Vagina (tissue), 2 donors: Measurements from ENCODE around the gene PCSK5. TPM values are rescaled to one million over a fixed set of nuclear protein-coding genes. Genes with fewer than 3 reads are reported as not detected.
"Not testable (repeated sequence)": the region's sequence is repeated elsewhere in the genome, so short reads cannot be mapped to it uniquely, and the experiment has no call there.

Experiments
- DNase-seq, 2 donors: peaks; one replicate each; pipeline ENCODE4 v3.0.0-alpha.2; 2017; ENCODE audit errors: extremely low spot score in 2 of 2
- H3K27ac ChIP-seq: fragments of 200-600 bp; sonication (generic); one replicate; pipeline ENCODE4 v1.5.1; 2019
- H3K27me3 ChIP-seq: fragments of 200-600 bp; sonication (generic); one replicate; pipeline ENCODE4 v1.5.1; 2019
- H3K36me3 ChIP-seq, 2 donors: fragments of 200-600 bp; sonication (generic); one replicate each; pipeline ENCODE4 v1.5.1; 2017 to 2019
- H3K4me1 ChIP-seq: fragments of 200-600 bp; sonication (generic); one replicate; pipeline ENCODE4 v1.5.1; 2019
- H3K4me3 ChIP-seq, 2 donors: fragments of 200-600 bp; sonication (generic); 1 replicate in 1 of 2; 2 replicates in 1 of 2; pipeline ENCODE4 v1.5.1; 2016 to 2019
- H3K9me3 ChIP-seq: fragments of 200-600 bp; sonication (generic); one replicate; pipeline ENCODE4 v1.5.1; 2019
- CTCF ChIP-seq, 3 experiments: fragments of 450-650 bp in 2 of 3; fragments of 200-600 bp in 1 of 3; sonication (generic) in 1 of 3; IDR thresholded peaks; one replicate each; pipeline ENCODE4 v1.5.1; 2017 to 2019; ENCODE audit warnings: antibody characterized with exemption in 3 of 3, mild to moderate bottlenecking in 2 of 3, moderate library complexity in 2 of 3
- POLR2A ChIP-seq, 2 donors: fragments of 450-650 bp; IDR thresholded peaks; one replicate each; pipeline ENCODE4 v1.6.1; 2017; ENCODE audit warnings: antibody characterized with exemption in 2 of 2, mild to moderate bottlenecking in 2 of 2, moderate library complexity in 2 of 2
- POLR2AphosphoS5 ChIP-seq, 2 donors: sonication (generic); formaldehyde crosslinking; IDR thresholded peaks; one replicate each; pipeline ENCODE4 v1.9.0; 2017; ENCODE audit warnings: antibody characterized with exemption in 2 of 2, mild to moderate bottlenecking in 2 of 2, low read depth in 1 of 2; ENCODE audit not compliant: insufficient read depth in 1 of 2
- intact Hi-C: fragments of 100-400 bp; cut with DNase I; formaldehyde crosslinking; loops from one replicate; pipeline ENCODE4 v1.15.1; 2023
- total RNA-seq: library from RNA; depleted of rRNA; stranded (reverse); fragments of >200 nt; gene quantifications from one replicate; pipeline ENCODE4 v1.2.3, GENCODE V29; 2016

PCSK5 gene
- total RNA-seq, 1 donor from 2014 or later, result 22.6 TPM

GRCh38 chr9:76359365-76359764 lies 468.9 kb downstream of the PCSK5 start:
- TF ChIP-seq POLR2A (IDR thresholded peaks at IDR 0.05) (no peak), POLR2AphosphoS5 (IDR thresholded peaks at IDR 0.05; ENCODE audit: insufficient read depth in 1 of 2, low read depth in 1 of 2) (no peak), CTCF (IDR thresholded peaks at IDR 0.05) (no peak)
- Histone ChIP-seq H3K4me3 (no peak overlapping the region), H3K27me3 (no peaks in the 10 kb centered on the region), H3K36me3 (no peaks in the 10 kb centered on the region), H3K27ac (no peak overlapping the region), H3K9me3 (no peaks in the 10 kb centered on the region), H3K4me1 (no peaks in the 10 kb centered on the region)
- no peak for DNase-seq
- intact Hi-C loops, result no loop called here

- Histone ChIP-seq H3K36me3 (no peaks in the 10 kb centered on the region), H3K27me3 (no peaks in the 10 kb centered on the region), H3K27ac (no peak overlapping the region), H3K4me1 (no peaks in the 10 kb centered on the region), H3K9me3 (no peaks in the 10 kb centered on the region), H3K4me3 (no peak overlapping the region)
- DNase-seq, result no peak
- intact Hi-C loops, result no loop called here
- TF ChIP-seq POLR2AphosphoS5 (IDR thresholded peaks at IDR 0.05; ENCODE audit: insufficient read depth in 1 of 2, low read depth in 1 of 2) (no peak), POLR2A (IDR thresholded peaks at IDR 0.05) (no peak), CTCF (IDR thresholded peaks at IDR 0.05) (no peak)
These were observed 469.3 kb downstream of the PCSK5 start for GRCh38 chr9:76359766-76360165.

GRCh38 chr9:76362332-76363031 lies 472.0 kb downstream of the PCSK5 start:
- DNase-seq, H3K4me1 ChIP-seq, intact Hi-C loops, H3K9me3 ChIP-seq, H3K36me3 ChIP-seq, H3K27me3 ChIP-seq, H3K4me3 ChIP-seq, H3K27ac ChIP-seq: not testable (repeated sequence)

GRCh38 chr9:76363032-76363395 lies 472.5 kb downstream of the PCSK5 start:
- no peaks in the 10 kb centered on the region for H3K27me3 ChIP-seq
- no peaks in the 10 kb centered on the region for H3K4me1 ChIP-seq
- intact Hi-C loops, result no loop called here
- no peak overlapping the region for H3K27ac ChIP-seq
- DNase-seq, result no peak
- no peak for TF ChIP-seq POLR2A (IDR thresholded peaks at IDR 0.05)
- TF ChIP-seq CTCF (IDR thresholded peaks at IDR 0.05), result no peak
- TF ChIP-seq POLR2AphosphoS5 (IDR thresholded peaks at IDR 0.05; ENCODE audit: insufficient read depth in 1 of 2, low read depth in 1 of 2), result no peak
- H3K9me3 ChIP-seq, result no peaks in the 10 kb centered on the region
- no peaks in the 10 kb centered on the region for H3K36me3 ChIP-seq
- no peak overlapping the region for H3K4me3 ChIP-seq

GRCh38 chr9:76365028-76365427 lies 474.6 kb downstream of the PCSK5 start:
- TF ChIP-seq CTCF (IDR thresholded peaks at IDR 0.05), result no peak
- peak in 1 of 2 donors; percentile 51 for TF ChIP-seq POLR2AphosphoS5 (IDR thresholded peaks at IDR 0.05; ENCODE audit: insufficient read depth in 1 of 2, low read depth in 1 of 2)
- no peak overlapping the region for H3K27ac ChIP-seq
- DNase-seq, result no peak
- no peaks in the 10 kb centered on the region for H3K4me1 ChIP-seq
- intact Hi-C loops, result no loop called here
- no peak overlapping the region for H3K4me3 ChIP-seq
- H3K36me3 ChIP-seq, result no peaks in the 10 kb centered on the region
- no peaks in the 10 kb centered on the region for H3K27me3 ChIP-seq
- H3K9me3 ChIP-seq, result no peaks in the 10 kb centered on the region
